Astrocyte of the spinal cord (primary cell): ENCODE measurements around the gene TMEFF2.

Experiments
- DNase-seq: peaks from one replicate; pipeline ENCODE4 v3.0.0; 2011; ENCODE audit warnings: low read depth, low spot score
- H3K4me3 ChIP-seq: 2 replicates; pipeline ENCODE4 v1.5.1; 2011; ENCODE audit warnings: low read depth, mild to moderate bottlenecking, low read length, moderate library complexity
- CTCF ChIP-seq: IDR thresholded peaks from 2 replicates; pipeline ENCODE4 v1.5.1; 2012; ENCODE audit warnings: low read depth, mild to moderate bottlenecking, low read length, inconsistent platforms
- in situ Hi-C: cut with HindIII; loops from 2 replicates; pipeline ENCODE4 v1.10.0; 2017; ENCODE audit warnings: low sequenced_read_pairs

Gene TMEFF2

GRCh38 chr2:192064459-192064858 lies 130.3 kb downstream of the TMEFF2 start:
- TF ChIP-seq CTCF = no peak
- H3K4me3 ChIP-seq = no peak overlapping the region
- DNase-seq = no peak
- in situ Hi-C loops = no loop called here

GRCh38 chr2:192060161-192060560 lies 134.6 kb downstream of the TMEFF2 start:
- no peak overlapping the region for H3K4me3 ChIP-seq
- no peak for TF ChIP-seq CTCF
- no peak for DNase-seq
- in situ Hi-C loops = no loop called here

DNA sequence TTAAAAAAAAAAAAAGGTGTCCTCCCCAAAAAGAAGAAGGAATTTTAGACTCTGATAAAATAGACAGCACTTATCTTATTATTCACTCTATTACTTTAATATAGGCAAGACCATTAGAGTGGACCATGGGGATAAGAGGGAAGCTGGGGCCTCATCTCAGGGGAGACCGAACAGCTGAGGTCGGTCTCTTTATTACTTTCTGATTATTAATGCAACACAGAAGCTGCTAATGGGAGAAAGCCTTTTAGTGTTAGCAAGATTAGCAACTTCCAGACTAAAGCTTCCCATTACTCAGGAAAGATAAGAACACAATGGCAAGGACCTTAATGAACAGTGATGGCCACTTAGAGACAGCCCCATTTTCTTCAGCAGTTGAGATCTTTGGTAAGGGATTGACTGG lies 135.5 kb downstream of the TMEFF2 start:
- H3K4me3 ChIP-seq = no peak overlapping the region
- no peak for TF ChIP-seq CTCF
- DNase-seq = no peak
- in situ Hi-C loops = no loop called here

DNA sequence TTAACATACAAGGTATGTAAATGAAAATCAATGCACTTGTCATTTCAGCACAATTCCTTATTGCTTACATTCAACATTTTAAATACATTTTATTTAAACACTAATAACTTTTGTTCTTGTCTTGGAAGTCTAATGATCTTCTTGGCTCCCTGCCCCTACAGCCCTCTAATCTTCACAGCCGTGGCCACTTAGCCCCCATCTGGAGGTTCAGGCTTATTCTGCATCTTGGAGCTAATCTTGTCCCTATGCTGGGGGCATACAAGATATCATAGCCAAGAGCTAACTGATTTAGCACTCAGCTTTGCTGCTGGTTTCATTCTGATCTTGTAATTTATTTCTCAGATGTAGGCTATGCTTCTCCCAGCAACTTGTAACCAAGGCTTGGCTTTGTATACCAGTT lies 140.8 kb downstream of the TMEFF2 start:
- in situ Hi-C loops = no loop called here
- H3K4me3 ChIP-seq = no peak overlapping the region
- no peak for TF ChIP-seq CTCF
- no peak for DNase-seq

DNA sequence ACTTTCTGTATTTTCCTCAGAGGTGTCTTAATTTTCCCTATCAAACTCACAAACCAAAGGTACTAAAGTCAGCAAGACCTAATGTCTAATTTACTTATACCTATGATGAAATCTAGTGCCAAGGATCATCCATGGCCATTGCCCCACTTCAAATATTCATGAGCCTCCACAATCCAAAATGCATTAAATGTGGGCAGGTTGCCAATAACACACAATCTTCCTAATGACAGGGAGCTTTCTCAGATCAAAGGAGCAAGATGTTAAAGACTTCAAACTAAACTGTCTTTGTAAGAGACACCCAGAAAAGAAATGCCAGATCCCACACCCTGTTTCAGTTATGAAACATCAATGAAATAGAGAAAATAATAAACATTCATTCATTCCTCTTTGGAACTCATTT lies 143.2 kb downstream of the TMEFF2 start:
- no peak for DNase-seq
- no peak for TF ChIP-seq CTCF
- no peak overlapping the region for H3K4me3 ChIP-seq
- in situ Hi-C loops = no loop called here

DNA sequence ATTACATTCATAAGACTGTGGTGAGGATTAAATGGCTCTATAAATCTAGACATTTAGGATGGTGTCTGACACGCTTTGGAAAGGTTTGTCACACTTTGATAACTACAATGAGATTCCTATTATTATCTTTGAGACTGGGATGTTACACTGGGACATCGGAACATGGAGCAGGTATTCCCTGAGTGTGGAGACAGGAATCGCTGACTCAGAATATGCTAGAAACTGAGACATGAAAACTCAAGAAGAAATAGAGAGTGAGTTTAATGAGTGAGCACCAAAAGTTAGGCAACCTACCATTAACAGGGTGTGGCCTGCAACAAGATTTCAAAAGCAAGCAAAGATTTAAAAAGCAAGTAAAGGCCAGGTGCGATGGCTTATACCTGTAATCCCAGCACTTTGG lies 145.4 kb downstream of the TMEFF2 start:
- no peak overlapping the region for H3K4me3 ChIP-seq
- TF ChIP-seq CTCF = no peak
- in situ Hi-C loops = no loop called here
- DNase-seq = no peak
